ENCODE data around the gene DNAJB11.

The DNAJB11 gene

GRCh38 chr3:186598108-186598784, 27.7 kb downstream of the DNAJB11 start:
- no peak for DNase-seq

- no peak for DNase-seq
Observed at GRCh38 chr3:186598794-186599141, 28.2 kb downstream of the DNAJB11 start.

GRCh38 chr3:186599142-186599784, 28.7 kb downstream of the DNAJB11 start:
- DNase-seq = no peak

- no peak for DNase-seq
Observed at GRCh38 chr3:186599785-186600166, 29.3 kb downstream of the DNAJB11 start.

- no peak for DNase-seq
Observed at GRCh38 chr3:186600896-186601295, 30.4 kb downstream of the DNAJB11 start.

GRCh38 chr3:186603159-186603558, 32.6 kb downstream of the DNAJB11 start:
- no peak for DNase-seq

GRCh38 chr3:186605078-186605477, 34.6 kb downstream of the DNAJB11 start:
- no peak for DNase-seq

GRCh38 chr3:186605561-186606545, 35.3 kb downstream of the DNAJB11 start:
- no peak for DNase-seq

- DNase-seq = no peak
Observed at GRCh38 chr3:186608624-186609215, 38.2 kb downstream of the DNAJB11 start.

GRCh38 chr3:186609247-186609868, 38.8 kb downstream of the DNAJB11 start:
- peak; percentile 23 for DNase-seq

- DNase-seq = no peak
Observed at GRCh38 chr3:186612065-186612464, 41.5 kb downstream of the DNAJB11 start.

GRCh38 chr3:186612721-186613636, 42.5 kb downstream of the DNAJB11 start, which contains the start of gene AHSG:
TSS of gene AHSG (plus strand) at chr3:186613060. CDS start at chr3:186613142, 82 bp downstream.
- no peak for DNase-seq

- no peak for DNase-seq
Observed at GRCh38 chr3:186613637-186614265, 43.2 kb downstream of the DNAJB11 start.

- DNase-seq = no peak
Observed at GRCh38 chr3:186614266-186614596, 43.7 kb downstream of the DNAJB11 start.

GRCh38 chr3:186614597-186615483, 44.3 kb downstream of the DNAJB11 start:
- DNase-seq = peak; percentile 83

- no peak for DNase-seq
Observed at GRCh38 chr3:186616299-186616617, 45.7 kb downstream of the DNAJB11 start.

GRCh38 chr3:186617036-186617946, 46.8 kb downstream of the DNAJB11 start:
- DNase-seq = peak; percentile 92

- DNase-seq = no peak
Observed at GRCh38 chr3:186618318-186618938, 47.9 kb downstream of the DNAJB11 start.

GRCh38 chr3:186619787-186620212, 49.3 kb downstream of the DNAJB11 start:
- DNase-seq = no peak

Data from activated CD4-positive, alpha-beta T cell treated with anti-CD3 and anti-CD28 coated beads, Interleukin-10, Interleukin-2, amounts not matched to agents 100 ng/mL and 50 ng/mL, durations not matched to agents 16 hours and 8 hours (primary cell).